Measurements from ENCODE around the gene PAIP1. TPM values are rescaled to one million over a fixed set of nuclear protein-coding genes. Genes with fewer than 3 reads are reported as not detected.
A peak's percentile ranks its signal among the peaks of the same experiment; 100 is the strongest.
"Not testable (repeated sequence)": the region's sequence is repeated elsewhere in the genome, so short reads cannot be mapped to it uniquely, and the experiment has no call there.

The PAIP1 gene
- total and polyA plus RNA-seq, 7 donors: 99.6 to 202 (median 141) TPM

GRCh38 chr5:43565043-43565442, 8.2 kb upstream of the PAIP1 start:
- ATAC-seq: no peak
- TF ChIP-seq, protein P1, sequence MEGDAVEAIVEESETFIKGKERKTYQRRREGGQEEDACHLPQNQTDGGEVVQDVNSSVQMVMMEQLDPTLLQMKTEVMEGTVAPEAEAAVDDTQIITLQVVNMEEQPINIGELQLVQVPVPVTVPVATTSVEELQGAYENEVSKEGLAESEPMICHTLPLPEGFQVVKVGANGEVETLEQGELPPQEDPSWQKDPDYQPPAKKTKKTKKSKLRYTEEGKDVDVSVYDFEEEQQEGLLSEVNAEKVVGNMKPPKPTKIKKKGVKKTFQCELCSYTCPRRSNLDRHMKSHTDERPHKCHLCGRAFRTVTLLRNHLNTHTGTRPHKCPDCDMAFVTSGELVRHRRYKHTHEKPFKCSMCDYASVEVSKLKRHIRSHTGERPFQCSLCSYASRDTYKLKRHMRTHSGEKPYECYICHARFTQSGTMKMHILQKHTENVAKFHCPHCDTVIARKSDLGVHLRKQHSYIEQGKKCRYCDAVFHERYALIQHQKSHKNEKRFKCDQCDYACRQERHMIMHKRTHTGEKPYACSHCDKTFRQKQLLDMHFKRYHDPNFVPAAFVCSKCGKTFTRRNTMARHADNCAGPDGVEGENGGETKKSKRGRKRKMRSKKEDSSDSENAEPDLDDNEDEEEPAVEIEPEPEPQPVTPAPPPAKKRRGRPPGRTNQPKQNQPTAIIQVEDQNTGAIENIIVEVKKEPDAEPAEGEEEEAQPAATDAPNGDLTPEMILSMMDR (IDR thresholded peaks at IDR 0.05): no peak
- H3K27me3 ChIP-seq (ENCODE audit: insufficient read depth in 3 of 3, low read length in 2 of 3): no peaks in the 10 kb centered on the region

GRCh38 chr5:43564289-43564850, 7.5 kb upstream of the PAIP1 start:
- ATAC-seq (no peak), DNase-seq (no peak)
- H3K36me3 ChIP-seq (ENCODE audit: insufficient read depth in 1 of 2, low read depth in 1 of 2): no peaks in the 10 kb centered on the region
- 62 to 65% (median 64%) methylated on average over 5 of the region's 5 CpGs for whole genome bisulfite sequencing, 3 donors
- H3K9me3 ChIP-seq: no peaks in the 10 kb centered on the region
- intact Hi-C loops (cut with DNase I): no loop called here
- TF ChIP-seq, protein P1 (IDR thresholded peaks at IDR 0.05): no peak
- no peaks in the 10 kb centered on the region for H3K27me3 ChIP-seq (ENCODE audit: insufficient read depth in 3 of 3, low read length in 2 of 3)
- H3K27ac ChIP-seq: no peak overlapping the region
- H3K4me3 ChIP-seq: no peak overlapping the region
- H3K4me1 ChIP-seq: peaks cover 3% of the 10 kb centered on the region

More at GRCh38 chr5:43565043-43565442, 8.2 kb upstream of the PAIP1 start:
- Histone ChIP-seq H3K9me3 (no peaks in the 10 kb centered on the region), H3K4me3 (no peak overlapping the region), H3K27ac (no peak overlapping the region), H3K4me1 (peaks cover 3% of the 10 kb centered on the region), H3K36me3 (ENCODE audit: insufficient read depth in 1 of 2, low read depth in 1 of 2) (no peaks in the 10 kb centered on the region)
- no peak for DNase-seq
- intact Hi-C loops (cut with DNase I): no loop called here
- WGBS, 3 donors: 73 to 82% (median 79%) methylated on average over 5 of the region's 5 CpGs

DNA sequence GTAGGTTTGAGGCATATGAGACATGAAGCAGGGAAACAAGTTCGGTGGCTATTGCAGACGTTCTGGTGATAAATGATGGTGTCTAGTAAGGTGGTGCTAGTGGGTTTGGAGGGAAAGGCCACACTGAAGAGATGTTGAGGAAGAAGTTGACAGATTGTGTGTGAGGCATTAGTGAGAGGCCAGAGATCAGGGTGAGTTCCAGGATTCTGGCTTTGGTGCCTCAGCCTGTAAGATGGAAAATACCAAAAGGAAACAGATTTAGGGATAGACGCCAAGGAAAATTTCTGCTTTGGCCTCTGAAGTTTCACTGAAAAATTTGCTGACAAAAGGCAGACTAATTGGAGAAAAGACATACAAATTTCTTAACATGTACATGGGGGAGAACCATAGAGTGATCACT, 6.4 kb upstream of the PAIP1 start:
- ATAC-seq (no peak), DNase-seq (no peak)
- no peaks in the 10 kb centered on the region for H3K9me3 ChIP-seq
- intact Hi-C loops (cut with DNase I): no loop called here
- H3K27ac ChIP-seq: no peak overlapping the region
- no peaks in the 10 kb centered on the region for H3K36me3 ChIP-seq (ENCODE audit: insufficient read depth in 1 of 2, low read depth in 1 of 2)
- 64 to 74% (median 70%) methylated on average over 3 of the region's 3 CpGs for WGBS, 3 donors
- H3K27me3 ChIP-seq (ENCODE audit: insufficient read depth in 3 of 3, low read length in 2 of 3): no peaks in the 10 kb centered on the region
- H3K4me3 ChIP-seq: no peak overlapping the region
- TF ChIP-seq, protein P1 (IDR thresholded peaks at IDR 0.05): no peak
- H3K4me1 ChIP-seq: peaks cover 3% of the 10 kb centered on the region

DNA sequence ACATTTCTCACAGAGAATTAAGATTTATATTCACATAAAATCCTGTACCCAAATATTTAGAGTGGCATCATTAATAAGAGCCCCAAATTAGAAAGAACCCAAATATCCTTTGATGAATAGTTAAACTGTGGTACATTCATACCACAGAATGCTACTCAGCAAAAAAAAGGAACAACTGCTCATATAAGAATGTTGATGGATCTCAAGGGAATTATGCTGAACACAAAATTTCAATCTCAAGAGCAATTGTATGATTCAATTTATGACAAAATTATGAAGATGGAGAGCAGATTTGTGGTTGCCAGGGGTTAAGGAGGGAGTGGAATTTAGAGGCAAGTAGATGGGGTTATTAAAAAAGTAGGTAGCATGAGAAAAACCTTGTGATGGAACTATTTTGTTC, 4.5 kb upstream of the PAIP1 start:
- Histone ChIP-seq H3K27me3 (ENCODE audit: insufficient read depth in 3 of 3, low read length in 2 of 3) (no peaks in the 10 kb centered on the region), H3K4me1 (peaks cover 3% of the 10 kb centered on the region), H3K4me3 (no peak overlapping the region), H3K36me3 (ENCODE audit: insufficient read depth in 1 of 2, low read depth in 1 of 2) (no peaks in the 10 kb centered on the region), H3K9me3 (no peaks in the 10 kb centered on the region), H3K27ac (no peak overlapping the region)
- TF ChIP-seq, protein P1 (IDR thresholded peaks at IDR 0.05): no peak
- DNase-seq: no peak
- intact Hi-C loops (cut with DNase I): no loop called here
- no peak for ATAC-seq

GRCh38 chr5:43560128-43560527, 3.3 kb upstream of the PAIP1 start:
- Histone ChIP-seq H3K27me3 (ENCODE audit: insufficient read depth in 3 of 3, low read length in 2 of 3) (no peaks in the 10 kb centered on the region), H3K4me3 (no peak overlapping the region), H3K36me3 (ENCODE audit: insufficient read depth in 1 of 2, low read depth in 1 of 2) (peaks cover 0 to 5% of the 10 kb centered on the region in 2 donors), H3K27ac (no peak overlapping the region), H3K4me1 (peaks cover 6% of the 10 kb centered on the region), H3K9me3 (no peaks in the 10 kb centered on the region)
- intact Hi-C loops (cut with DNase I): no loop called here
- ATAC-seq: no peak
- TF ChIP-seq, protein P1 (IDR thresholded peaks at IDR 0.05): no peak
- DNase-seq: no peak
- 11 to 22% (median 13%) methylated on average over 2 of the region's 2 CpGs for WGBS, 3 donors

DNA sequence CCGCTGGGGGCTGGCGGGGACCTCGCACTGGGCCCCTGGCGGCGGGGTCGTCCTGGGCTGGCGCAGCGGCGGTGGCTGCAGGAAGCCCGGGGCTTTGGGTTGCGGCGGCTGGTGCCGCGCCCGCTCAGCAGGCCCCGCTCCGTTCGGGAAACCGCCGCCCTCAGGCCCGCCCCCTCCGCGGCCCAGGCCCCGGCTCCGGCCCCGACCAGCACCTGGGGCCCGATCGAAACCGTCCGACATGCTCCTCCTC, 345 bp downstream of the PAIP1 start:
- not testable (repeated sequence) for DNase-seq; ATAC-seq; H3K27me3 ChIP-seq (ENCODE audit: insufficient read depth in 3 of 3, low read length in 2 of 3); H3K9me3 ChIP-seq
- peaks cover 3 to 39% of the 10 kb centered on the region in 2 donors for H3K36me3 ChIP-seq (ENCODE audit: insufficient read depth in 1 of 2, low read depth in 1 of 2)
- H3K4me1 ChIP-seq: peaks cover 38% of the 10 kb centered on the region
- peak overlapping the region; percentile 98 for H3K27ac ChIP-seq
- intact Hi-C loops (cut with DNase I): loop anchor here (2.0 kb wide), 2 partner anchors 42 to 46 kb away; partner anchors contain the start of gene NNT (in 1 of the 2)
- H3K4me3 ChIP-seq: peak overlapping the region; percentile 93
- 1 to 3% (median 1%) methylated on average over 13 to 30 of the region's 30 CpGs for WGBS, 3 donors

Measured in psoas muscle (tissue), 8 donors.